Measurements from ENCODE around the gene DNAJC4.

Gene DNAJC4

DNA sequence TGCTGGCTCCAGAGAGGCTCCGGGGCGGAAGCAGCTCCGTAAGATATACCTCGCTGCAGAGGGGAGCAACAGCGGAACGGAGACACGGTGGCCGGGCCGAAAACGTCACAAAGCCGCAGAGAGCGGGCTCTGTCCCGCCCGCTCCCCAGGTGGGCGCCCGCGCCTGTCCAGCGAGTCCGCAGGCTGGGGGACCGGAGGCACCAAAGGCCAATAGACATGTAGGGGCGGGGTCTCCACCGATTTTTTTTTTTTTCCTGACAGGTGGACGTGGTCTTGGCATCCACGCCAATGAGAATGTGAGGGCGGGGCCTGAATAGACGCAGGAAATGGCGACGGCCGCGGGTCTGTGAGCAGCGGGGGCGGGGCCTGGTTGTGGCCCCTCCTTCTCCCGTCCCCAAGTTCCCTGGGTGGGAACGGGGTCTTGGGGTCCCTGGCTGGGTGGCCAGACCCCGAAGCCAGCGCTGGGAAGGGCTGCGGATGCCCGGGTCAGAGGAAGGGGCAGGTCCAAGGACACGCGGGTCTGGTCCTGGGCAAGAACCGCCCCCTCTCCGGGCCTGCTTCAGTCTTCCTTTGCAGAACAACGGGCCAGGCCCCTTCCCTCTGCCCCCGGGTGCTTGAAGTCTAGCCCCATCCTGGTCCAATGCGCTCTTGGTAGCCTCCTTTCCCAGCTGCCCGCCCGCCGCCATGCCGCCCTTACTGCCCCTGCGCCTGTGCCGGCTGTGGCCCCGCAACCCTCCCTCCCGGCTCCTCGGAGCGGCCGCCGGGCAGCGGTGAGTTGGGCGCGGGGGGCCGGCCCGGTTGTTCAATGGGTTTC is at the start of gene DNAJC4:
TSS of gene DNAJC4 (plus strand) at position 378 of the 814 bp plus-strand sequence. CDS start at position 685, 307 bp downstream.
- DNase-seq: peak; percentile 92

- no peak for DNase-seq
These were observed 49.5 kb upstream of the DNAJC4 start for GRCh38 chr11:64180891-64181290.

- DNase-seq: peak; percentile 33
These were observed 48.6 kb upstream of the DNAJC4 start for GRCh38 chr11:64181506-64182411.

GRCh38 chr11:64183890-64184289 is 46.5 kb upstream of the DNAJC4 start:
- DNase-seq: no peak

- DNase-seq: no peak
These were observed 45.1 kb upstream of the DNAJC4 start for GRCh38 chr11:64185175-64185692.

GRCh38 chr11:64185693-64186491 is 44.5 kb upstream of the DNAJC4 start, which contains the start of gene STIP1:
Gene STIP1 (plus strand): TSS chr11:64186171. CDS start chr11:64186262, 91 bp downstream.
- DNase-seq: peak; percentile 100

DNA sequence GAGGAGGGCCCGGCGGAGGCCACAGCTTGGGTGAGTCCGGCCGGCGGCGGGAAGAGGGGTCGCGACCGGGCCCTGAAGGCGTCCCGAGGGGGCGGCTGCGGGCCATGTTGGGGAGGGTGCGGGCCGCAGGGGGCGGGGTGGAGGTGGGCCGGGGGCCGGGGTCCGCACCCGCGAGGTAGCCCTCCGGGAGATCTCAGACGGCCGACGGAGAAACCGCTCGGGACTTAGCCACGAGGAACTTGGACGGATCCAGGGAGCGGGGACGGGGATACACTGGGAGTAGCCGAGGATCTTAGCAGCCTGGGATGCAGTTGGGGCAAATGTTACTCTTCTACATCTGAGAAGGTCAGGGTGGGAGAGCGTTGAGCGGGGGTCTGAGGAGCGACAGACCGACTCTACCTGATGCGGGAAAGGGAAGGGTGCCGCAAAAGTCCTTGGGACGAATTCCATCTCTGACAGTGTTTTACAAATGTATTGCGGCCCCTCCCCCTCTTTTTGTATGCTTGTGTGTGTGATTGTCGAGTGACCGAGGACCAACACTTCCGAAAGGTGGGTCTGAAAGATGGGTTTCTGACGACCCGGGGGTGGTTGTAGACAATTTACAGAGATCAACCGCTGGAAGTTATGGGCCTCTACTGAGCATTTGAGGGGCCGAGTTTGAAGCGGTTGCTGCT is 43.7 kb upstream of the DNAJC4 start:
- peak; percentile 62 for DNase-seq

DNA sequence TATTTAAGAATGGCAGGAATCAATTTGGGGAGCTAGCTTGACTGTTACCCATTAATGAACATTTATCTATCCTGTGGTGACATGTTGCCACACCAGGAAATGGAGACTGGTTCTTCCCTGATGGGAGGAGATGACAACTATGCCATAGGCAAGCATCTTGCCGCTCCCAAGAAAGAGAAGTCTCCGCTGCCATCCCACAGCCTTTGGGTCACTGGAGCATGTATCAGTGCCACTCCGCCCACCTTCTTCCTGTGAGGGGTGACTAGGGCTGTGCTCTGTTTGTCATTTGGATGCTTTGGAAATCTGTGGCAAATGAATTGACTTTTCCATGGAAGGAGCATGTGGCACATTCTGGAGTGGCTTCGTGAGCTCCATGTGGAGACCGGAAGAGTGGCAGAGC is 37.9 kb upstream of the DNAJC4 start:
- no peak for DNase-seq

- DNase-seq: no peak
These were observed 33.7 kb upstream of the DNAJC4 start for GRCh38 chr11:64196626-64197025.

GRCh38 chr11:64198511-64198910 is 31.8 kb upstream of the DNAJC4 start:
- no peak for DNase-seq

DNA sequence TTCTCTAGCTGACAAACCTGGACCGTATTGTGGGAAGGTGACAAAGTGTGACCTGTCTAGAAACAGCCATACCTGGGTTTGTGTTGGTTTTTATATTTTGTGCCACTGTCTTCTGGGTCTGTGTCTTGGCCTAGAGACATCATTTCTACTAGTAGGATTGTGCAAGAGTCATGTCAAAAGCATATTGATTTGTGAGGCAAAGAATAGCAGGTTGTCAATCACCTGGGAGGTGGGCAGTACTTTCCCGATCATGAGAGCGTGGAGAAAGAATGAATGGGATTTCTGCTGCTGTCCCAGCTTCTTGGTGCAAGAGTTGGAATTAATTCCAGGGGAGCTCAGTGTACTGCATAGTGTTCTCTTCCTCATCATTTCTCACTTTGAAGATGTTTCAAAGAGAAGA is 28.8 kb upstream of the DNAJC4 start:
- DNase-seq: no peak

DNA sequence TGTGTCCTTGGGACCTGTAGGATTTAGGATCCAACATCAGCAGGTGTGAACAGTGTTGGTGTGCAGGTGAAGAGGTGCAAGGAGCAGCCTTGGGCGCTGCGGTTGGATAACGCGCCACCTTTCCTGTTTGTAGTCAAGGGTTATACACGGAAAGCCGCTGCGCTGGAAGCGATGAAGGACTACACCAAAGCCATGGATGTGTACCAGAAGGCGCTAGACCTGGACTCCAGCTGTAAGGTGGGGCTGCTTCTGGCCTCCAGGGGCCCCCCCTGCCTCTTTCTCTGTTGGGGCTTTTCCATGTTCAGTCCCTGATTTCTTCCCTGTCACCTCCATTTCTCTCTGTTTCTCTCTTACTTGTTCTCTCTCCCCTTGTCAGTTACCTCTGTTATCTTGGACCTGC is 27.4 kb upstream of the DNAJC4 start:
- no peak for DNase-seq

DNA sequence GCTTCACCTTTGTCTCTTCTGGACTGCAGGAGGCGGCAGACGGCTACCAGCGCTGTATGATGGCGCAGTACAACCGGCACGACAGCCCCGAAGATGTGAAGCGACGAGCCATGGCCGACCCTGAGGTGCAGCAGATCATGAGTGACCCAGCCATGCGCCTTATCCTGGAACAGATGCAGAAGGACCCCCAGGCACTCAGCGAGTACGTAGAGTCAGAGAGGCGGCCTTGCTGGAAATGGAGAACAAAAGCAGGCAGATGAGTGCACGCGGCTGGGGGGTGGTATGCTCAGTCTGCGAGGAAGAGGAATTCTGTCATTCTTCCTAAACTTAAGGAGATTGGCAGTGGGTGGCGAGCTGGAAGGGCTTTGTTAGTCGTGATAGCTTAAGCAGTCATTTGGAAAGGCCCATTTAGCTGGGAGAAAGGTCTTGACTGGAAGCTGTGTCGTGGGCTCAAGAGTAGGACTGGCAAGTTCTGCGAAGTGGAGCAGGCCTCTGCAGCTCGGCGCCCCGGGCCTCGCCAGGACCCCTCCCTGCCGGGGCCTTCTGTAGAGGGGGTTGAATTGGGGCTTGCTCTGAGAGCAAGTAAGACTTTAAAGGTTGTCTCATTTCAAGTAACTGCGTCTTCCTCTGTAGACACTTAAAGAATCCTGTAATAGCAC is 26.8 kb upstream of the DNAJC4 start:
- no peak for DNase-seq

DNA sequence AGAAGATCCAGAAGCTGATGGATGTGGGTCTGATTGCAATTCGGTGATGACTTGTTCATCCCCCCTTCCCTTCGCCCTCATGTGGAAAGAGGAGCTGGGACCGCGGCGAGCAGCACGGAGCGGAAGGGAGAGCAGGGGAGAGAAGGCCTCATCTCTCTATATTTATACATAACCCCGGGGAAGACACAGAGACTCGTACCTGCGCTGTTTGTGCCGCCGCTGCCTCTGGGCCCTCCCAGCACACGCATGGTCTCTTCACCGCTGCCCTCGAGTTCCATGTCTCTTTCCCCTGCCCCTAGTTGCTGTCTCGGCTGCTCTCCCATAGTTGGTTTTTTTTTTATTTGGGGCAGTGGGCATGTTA is 26.3 kb upstream of the DNAJC4 start:
- no peak for DNase-seq

DNA sequence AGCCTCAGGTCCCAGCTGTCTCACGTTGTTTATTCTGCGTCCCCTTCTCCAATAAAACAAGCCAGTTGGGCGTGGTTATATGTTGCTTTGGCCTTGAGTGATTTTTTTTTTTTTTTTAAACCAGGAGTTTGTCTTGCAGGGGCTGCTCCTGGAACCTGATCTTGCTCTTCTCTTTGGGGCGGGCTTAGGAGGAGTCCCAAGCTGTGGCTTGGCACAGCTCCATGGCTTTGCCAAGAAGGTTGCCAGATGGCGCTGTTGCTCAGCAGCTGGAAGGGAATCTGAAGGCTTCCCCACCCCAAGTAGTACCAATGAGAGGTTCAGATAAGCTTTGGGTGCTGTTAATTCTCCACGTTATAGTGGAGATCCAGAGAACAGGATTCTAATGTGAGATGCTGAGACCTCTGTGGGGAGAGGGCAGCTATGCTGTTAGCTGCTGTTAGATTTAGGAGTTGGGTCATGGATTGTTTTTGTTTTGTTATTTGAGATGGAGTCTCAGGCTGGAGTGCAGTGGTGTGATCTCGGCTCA is 25.8 kb upstream of the DNAJC4 start:
- peak; percentile 91 for DNase-seq

GRCh38 chr11:64206457-64207255 is 23.7 kb upstream of the DNAJC4 start, which contains the start of gene FERMT3:
Gene FERMT3 (plus strand): TSS chr11:64206721. CDS start chr11:64207365, 644 bp downstream.
- peak; percentile 76 for DNase-seq

DNA sequence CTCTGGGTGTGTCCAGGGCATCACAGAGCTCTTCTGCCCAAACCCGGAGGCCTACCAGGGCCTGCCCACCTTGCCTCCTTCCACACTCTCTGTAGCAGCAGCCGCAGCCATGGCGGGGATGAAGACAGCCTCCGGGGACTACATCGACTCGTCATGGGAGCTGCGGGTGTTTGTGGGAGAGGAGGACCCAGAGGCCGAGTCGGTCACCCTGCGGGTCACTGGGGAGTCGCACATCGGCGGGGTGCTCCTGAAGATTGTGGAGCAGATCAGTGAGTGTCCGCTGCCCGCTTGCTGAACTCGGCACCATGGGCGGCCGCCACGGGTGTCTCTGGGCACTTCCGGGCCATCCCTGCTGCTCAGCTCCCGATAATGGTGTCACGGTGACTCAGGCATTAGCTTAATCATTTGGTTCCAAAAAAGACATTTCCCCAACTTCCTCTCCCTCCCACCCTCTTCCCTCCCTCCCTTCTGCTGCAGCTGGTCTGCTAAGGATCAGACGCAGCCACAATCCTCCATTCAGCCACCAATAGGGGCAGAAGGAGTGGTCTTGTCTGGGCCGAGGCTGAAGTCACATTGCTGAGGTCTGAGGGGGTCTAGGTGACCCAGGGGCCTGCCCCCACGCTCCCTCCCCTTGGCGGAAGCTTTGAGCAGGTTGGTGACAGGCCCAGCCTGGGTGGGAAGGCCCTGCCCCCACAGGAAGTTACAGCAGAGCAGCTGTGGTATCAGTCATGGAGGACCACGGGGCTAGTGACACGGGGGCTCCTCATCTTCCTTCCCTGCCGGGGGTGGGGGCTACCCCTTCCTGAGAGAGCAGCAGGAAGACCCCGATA is 22.9 kb upstream of the DNAJC4 start:
- DNase-seq: peak; percentile 80

GRCh38 chr11:64208086-64208795 is 22.1 kb upstream of the DNAJC4 start:
- no peak for DNase-seq
